HG03354 (cell line): ENCODE measurements around the gene EXOSC2.

Experiments used
- ATAC-seq: cut with Tn5 transposase; IDR thresholded peaks from one replicate; pipeline ENCODE4 v1.9.1; 2021; ENCODE audit warnings: mild to moderate bottlenecking; ENCODE audit not compliant: unreplicated experiment, poor library complexity, severe bottlenecking

EXOSC2 gene

GRCh38 chr9:130693426-130694191, at the start of gene EXOSC2:
EXOSC2 (plus strand) TSS chr9:130693780; CDS start chr9:130693792, 12 bp downstream.
- peak; percentile 94 for ATAC-seq

DNA sequence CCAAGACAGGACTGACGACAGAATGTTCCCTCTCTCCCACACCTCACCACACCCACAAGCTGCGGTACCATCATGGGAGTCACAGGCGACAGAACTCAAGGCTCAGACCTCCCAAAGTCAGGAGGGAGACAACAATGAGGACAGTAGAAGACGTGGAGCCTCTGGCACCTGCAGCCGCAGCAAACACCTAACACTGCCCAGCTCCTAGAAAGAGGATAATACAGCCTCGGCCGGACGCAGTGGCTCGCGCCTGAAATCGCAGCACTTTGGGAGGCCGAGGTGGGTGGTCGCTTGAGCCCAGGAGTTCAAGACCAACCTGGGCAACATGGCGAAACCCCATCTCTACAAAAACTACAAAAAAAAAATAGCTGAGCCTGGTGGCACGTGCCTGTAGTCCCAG, 42.4 kb upstream of the EXOSC2 start:
- ATAC-seq = no peak

DNA sequence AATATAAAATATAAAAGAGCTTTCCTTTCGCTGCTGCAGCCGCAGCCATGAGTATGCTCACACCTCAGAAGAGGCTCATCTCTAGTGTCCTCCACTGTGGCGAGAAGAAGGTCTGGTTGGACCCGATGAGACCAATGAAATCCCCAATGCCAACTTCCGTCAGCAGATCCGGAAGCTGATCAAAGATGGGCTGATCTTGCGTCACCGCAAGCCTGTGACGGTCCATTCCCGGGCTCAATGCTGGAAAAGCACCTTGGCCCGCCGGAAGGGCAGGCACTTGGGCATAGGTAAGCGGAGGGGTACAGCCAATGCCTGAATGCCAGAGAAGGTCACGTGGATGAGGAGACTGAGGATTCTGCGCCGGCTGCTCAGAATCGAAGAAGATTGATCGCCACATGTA, 41.8 kb upstream of the EXOSC2 start:
- no peak for ATAC-seq

GRCh38 chr9:130654879-130655278, 38.7 kb upstream of the EXOSC2 start:
- no peak for ATAC-seq

GRCh38 chr9:130658893-130659698, 34.5 kb upstream of the EXOSC2 start:
- no peak for ATAC-seq

GRCh38 chr9:130659699-130660248, 33.8 kb upstream of the EXOSC2 start:
- ATAC-seq = no peak

DNA sequence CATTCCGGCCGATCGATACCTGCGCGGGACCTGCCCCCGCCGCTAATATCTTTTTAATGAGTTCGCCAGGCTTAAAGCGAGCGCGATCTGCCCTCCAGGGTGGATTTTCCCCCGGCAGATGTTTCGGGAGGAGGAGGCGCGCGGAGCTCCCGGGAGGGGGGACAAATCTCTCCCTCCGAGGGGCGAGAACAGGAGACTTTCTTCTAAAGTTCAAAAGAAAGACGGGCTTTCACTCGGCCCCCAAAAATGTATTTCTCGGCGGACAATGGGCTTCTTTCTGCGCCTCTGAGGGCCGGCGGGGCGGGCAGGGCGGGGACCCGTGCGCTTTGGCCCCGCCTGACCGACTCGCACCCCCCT, 33.3 kb upstream of the EXOSC2 start:
- ATAC-seq = no peak

- no peak for ATAC-seq
These were observed 32.7 kb upstream of the EXOSC2 start for GRCh38 chr9:130660683-130661450.

- ATAC-seq = no peak
These were observed 32.0 kb upstream of the EXOSC2 start for GRCh38 chr9:130661451-130662098.

- ATAC-seq = no peak
These were observed 31.2 kb upstream of the EXOSC2 start for GRCh38 chr9:130662099-130662969.

DNA sequence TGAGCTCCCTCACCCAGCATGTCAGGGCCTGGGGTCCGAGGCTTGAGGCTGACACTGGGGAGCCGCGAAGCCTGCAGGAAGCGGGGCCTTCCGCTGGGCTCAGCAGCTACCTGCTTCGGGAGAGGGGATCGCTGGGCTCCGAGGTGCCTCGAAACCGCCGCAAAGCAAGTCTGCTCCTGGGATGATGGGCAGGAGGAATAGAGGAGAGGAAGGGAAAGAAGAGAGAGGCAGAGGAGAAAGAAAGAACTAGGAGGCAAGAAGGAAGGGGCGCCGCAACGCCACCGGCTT, 30.7 kb upstream of the EXOSC2 start:
- ATAC-seq = no peak

DNA sequence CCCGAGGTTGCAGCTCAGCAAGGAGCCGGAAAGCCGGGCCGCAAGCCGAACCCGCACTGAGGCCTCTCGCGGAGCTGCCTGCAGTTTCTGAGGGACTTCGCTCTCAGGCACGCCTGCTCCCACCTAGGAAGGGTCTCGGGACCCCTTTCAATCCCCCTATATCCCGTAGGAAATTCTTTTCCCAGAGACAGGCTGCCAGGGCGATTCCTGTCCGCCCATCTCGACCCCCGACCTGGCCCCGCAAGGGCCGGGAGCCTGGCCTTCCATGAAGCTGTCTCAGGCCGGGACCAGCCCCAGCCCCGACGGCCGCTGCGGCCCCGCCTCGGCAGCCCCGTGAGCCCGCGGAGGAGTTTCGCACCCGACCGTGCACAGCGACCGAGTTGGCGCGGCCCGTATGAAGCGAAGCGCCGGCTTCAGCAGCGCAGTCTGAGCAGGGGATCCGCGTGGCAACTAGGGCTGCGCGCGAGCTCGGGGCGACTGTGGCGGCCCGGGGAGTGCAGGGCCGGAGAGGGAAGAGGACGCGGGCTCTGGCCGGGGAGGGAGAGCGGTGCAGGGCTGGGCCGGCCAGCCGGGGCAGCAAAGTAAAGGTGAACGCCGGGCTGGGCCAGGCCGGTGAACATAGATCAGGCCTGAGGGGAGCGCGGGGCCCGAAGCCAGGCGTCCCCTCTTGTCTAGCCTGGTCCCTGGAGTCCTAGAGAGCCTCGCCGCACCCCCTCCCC, 30.2 kb upstream of the EXOSC2 start:
- ATAC-seq = no peak

GRCh38 chr9:130663977-130664250, 29.7 kb upstream of the EXOSC2 start:
- ATAC-seq = no peak

DNA sequence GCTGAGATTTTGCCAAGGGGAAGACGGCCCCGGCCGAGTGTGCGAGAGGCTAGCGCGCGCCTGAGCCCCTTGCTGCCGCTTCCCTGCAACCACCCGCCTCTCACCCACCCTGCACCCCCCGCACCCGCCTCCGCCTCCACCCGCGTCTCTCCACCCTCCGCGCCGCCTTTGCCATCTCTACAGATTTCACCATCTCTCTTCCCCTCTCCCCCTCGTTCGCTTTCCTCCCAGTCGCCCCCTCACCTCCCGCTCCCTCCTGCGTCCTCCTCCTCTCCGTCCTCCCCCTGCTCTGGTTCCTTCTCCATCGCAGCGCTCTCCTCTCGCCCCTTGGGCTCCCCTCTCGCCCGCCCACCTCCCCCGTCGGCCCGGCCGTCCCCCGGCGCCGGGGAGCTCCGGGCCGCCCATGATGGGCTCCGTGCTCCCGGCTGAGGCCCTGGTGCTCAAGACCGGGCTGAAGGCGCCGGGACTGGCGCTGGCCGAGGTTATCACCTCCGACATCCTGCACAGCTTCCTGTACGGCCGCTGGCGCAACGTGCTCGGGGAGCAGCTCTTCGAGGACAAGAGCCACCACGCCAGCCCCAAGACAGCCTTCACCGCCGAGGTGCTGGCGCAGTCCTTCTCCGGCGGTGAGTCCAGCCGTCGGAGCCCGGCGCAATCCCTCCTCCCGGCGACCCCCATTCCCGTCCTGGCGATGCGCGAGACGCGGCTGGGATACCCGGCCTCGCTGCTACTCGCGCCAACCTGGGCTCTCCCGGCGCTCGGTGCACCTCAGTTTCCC, 29.1 kb upstream of the EXOSC2 start, which contains the start of gene PRDM12:
Gene PRDM12, plus strand, starts transcription at position 344 of the 778 bp plus-strand sequence. Its CDS starts 60 bp downstream, at position 404.
- no peak for ATAC-seq

DNA sequence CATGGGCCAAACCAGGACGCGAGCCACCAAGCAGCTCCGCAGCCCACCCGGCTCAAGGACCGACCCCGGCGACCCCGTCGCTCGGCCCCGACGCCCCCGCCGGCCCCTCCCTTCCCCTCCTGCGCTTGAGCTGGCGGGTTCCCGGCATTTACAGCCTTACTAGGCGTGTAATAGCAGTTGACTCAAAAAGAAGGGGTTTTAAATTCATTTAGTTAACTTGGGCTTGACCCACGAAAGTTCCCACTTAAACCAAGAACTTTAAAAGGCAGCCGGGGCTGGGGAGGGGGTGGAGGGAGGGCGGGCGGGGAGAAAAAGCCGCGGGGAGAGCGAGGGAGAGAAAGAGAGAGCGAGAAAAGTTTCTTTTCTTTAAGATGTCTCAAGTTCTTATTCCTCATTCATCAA, 28.6 kb upstream of the EXOSC2 start:
- no peak for ATAC-seq

- ATAC-seq = no peak
These were observed 27.9 kb upstream of the EXOSC2 start for GRCh38 chr9:130665431-130666392.
